Mucosa of rectum (tissue), 2 donors: Measurements from ENCODE around the gene FAM3A.

Source experiments
- H3K27ac ChIP-seq, 2 donors: one replicate each; pipeline ENCODE4 v1.7.0; 2013; ENCODE audit warnings: inconsistent platforms in 2 of 2, low read depth in 2 of 2, low read length in 2 of 2
- H3K27me3 ChIP-seq, 2 donors: one replicate each; pipeline ENCODE4 v1.7.0; 2013; ENCODE audit warnings: low read length in 2 of 2; ENCODE audit not compliant: control insufficient read depth in 2 of 2, insufficient read depth in 2 of 2
- H3K36me3 ChIP-seq, 2 donors: one replicate each; pipeline ENCODE4 v1.7.0; 2013; ENCODE audit warnings: low read length in 2 of 2; ENCODE audit not compliant: control insufficient read depth in 2 of 2, insufficient read depth in 2 of 2
- H3K4me1 ChIP-seq, 2 donors: one replicate each; pipeline ENCODE4 v1.7.0; 2013; ENCODE audit warnings: low read length in 2 of 2, mild to moderate bottlenecking in 1 of 2; ENCODE audit not compliant: control insufficient read depth in 2 of 2, insufficient read depth in 2 of 2
- H3K4me3 ChIP-seq, 2 donors: one replicate each; pipeline ENCODE4 v1.7.0; 2013; ENCODE audit warnings: low read length in 2 of 2
- H3K9ac ChIP-seq, 2 donors: one replicate each; pipeline ENCODE4 v1.7.0; 2013; ENCODE audit warnings: low read length in 2 of 2, low read depth in 1 of 2, mild to moderate bottlenecking in 1 of 2
- H3K9me3 ChIP-seq, 2 donors: one replicate each; pipeline ENCODE4 v1.7.0; 2013; ENCODE audit warnings: low read length in 2 of 2; ENCODE audit not compliant: control insufficient read depth in 2 of 2
- donor health status: healthy.
- donor health status: Normal muscosa, but diverticular disease.

FAM3A gene

DNA sequence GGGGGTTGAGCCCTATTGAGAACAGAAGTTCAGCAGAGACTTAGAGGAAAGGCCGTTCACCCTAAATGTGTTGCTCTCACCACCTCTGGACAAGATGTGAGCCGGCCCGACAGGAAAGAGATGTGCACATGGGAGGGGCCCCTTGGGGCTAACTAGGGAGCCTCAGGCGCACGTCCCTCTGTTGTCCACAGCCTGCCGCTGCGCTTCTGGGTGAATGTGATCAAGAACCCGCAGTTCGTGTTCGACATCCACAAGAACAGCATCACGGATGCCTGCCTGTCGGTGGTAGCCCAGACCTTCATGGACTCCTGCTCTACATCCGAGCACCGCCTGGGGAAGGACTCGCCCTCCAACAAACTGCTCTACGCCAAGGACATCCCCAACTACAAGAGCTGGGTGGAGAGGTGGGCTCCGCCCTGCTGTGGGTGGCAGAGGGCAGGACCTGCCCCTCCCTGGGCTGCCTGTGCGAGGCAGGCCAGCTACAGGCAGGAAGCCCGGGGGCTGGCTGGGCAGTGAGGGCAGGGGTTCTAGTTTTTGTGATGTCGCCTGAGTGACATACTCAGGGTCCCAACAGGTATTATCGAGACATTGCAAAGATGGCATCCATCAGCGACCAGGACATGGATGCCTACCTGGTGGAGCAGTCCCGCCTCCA, 45.0 kb downstream of the FAM3A start:
- H3K4me3 ChIP-seq = no peak overlapping the region
- no peak overlapping the region for H3K9ac ChIP-seq
- no peak overlapping the region for H3K27ac ChIP-seq
- peaks cover 0 to 4% of the 10 kb centered on the region in 2 donors for H3K27me3 ChIP-seq
- H3K4me1 ChIP-seq = peaks cover 0 to 2% of the 10 kb centered on the region in 2 donors
- peaks cover 0 to 21% of the 10 kb centered on the region in 2 donors for H3K36me3 ChIP-seq
- H3K9me3 ChIP-seq = no peaks in the 10 kb centered on the region

GRCh38 chrX:154470434-154470833, 45.6 kb downstream of the FAM3A start:
- Histone ChIP-seq H3K27ac (no peak overlapping the region), H3K9me3 (no peaks in the 10 kb centered on the region), H3K4me3 (no peak overlapping the region), H3K36me3 (peaks cover 0 to 21% of the 10 kb centered on the region in 2 donors), H3K9ac (no peak overlapping the region), H3K4me1 (peaks cover 0 to 2% of the 10 kb centered on the region in 2 donors), H3K27me3 (peaks cover 0 to 4% of the 10 kb centered on the region in 2 donors)

GRCh38 chrX:154469880-154470279, 46.2 kb downstream of the FAM3A start:
- H3K4me3 ChIP-seq = no peak overlapping the region
- H3K4me1 ChIP-seq = peaks cover 0 to 2% of the 10 kb centered on the region in 2 donors
- H3K9me3 ChIP-seq = no peaks in the 10 kb centered on the region
- H3K36me3 ChIP-seq = peaks cover 0 to 21% of the 10 kb centered on the region in 2 donors
- peaks cover 0 to 4% of the 10 kb centered on the region in 2 donors for H3K27me3 ChIP-seq
- H3K27ac ChIP-seq = no peak overlapping the region
- no peak overlapping the region for H3K9ac ChIP-seq

GRCh38 chrX:154469114-154469513, 46.9 kb downstream of the FAM3A start:
- no peaks in the 10 kb centered on the region for H3K9me3 ChIP-seq
- H3K4me1 ChIP-seq = peaks cover 0 to 2% of the 10 kb centered on the region in 2 donors
- H3K4me3 ChIP-seq = no peak overlapping the region
- peaks cover 0 to 26% of the 10 kb centered on the region in 2 donors for H3K36me3 ChIP-seq
- no peak overlapping the region for H3K9ac ChIP-seq
- H3K27me3 ChIP-seq = peaks cover 0 to 4% of the 10 kb centered on the region in 2 donors
- H3K27ac ChIP-seq = no peak overlapping the region

DNA sequence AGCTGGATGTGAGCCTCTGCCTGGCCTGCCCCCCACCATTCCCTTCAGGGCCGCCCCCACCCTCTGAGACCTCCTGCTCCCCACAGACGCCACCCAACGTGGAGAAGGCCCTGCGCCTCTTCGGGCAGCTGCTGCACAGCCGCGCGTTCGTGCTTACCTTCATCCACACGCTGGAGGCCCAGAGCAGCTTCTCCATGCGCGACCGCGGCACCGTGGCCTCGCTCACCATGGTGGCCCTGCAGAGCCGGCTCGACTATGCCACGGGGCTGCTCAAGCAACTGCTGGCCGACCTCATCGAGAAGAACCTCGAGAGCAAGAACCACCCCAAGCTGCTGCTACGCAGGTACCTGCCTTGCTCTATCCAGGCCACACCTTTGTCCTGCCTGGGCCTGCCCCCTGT, 47.8 kb downstream of the FAM3A start:
- H3K27ac ChIP-seq = no peak overlapping the region
- H3K9me3 ChIP-seq = no peaks in the 10 kb centered on the region
- H3K9ac ChIP-seq = no peak overlapping the region
- no peak overlapping the region for H3K4me3 ChIP-seq
- H3K27me3 ChIP-seq = no peaks in the 10 kb centered on the region
- peaks cover 0 to 2% of the 10 kb centered on the region in 2 donors for H3K4me1 ChIP-seq
- H3K36me3 ChIP-seq = peaks cover 0 to 23% of the 10 kb centered on the region in 2 donors

DNA sequence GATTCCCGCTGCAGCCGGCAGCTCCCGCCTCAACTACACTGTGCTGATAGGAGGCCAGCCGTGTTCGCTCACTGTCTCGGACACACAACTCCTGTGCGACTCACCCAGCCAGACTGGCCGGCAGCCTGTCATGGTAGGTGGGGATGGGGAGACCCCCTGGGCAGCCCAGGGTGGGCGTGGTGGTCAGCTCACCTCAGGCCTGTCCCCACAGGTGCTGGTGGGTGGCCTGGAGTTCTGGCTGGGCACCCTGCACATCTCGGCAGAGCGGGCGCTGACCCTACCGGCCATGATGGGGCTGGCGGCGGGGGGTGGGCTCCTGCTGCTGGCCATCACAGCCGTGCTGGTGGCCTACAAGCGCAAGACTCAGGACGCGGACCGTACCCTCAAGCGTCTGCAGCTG, 48.5 kb downstream of the FAM3A start:
- Histone ChIP-seq H3K4me3 (no peak overlapping the region), H3K36me3 (peaks cover 0 to 23% of the 10 kb centered on the region in 2 donors), H3K27ac (no peak overlapping the region), H3K9ac (no peak overlapping the region), H3K4me1 (peaks cover 0 to 2% of the 10 kb centered on the region in 2 donors), H3K9me3 (no peaks in the 10 kb centered on the region), H3K27me3 (no peaks in the 10 kb centered on the region)

- no peaks in the 10 kb centered on the region for H3K27me3 ChIP-seq
- peaks cover 0 to 23% of the 10 kb centered on the region in 2 donors for H3K36me3 ChIP-seq
- no peak overlapping the region for H3K4me3 ChIP-seq
- H3K9ac ChIP-seq = no peak overlapping the region
- H3K4me1 ChIP-seq = peaks cover 0 to under 1% of the 10 kb centered on the region in 2 donors
- H3K9me3 ChIP-seq = no peaks in the 10 kb centered on the region
- no peak overlapping the region for H3K27ac ChIP-seq
Measured at GRCh38 chrX:154466907-154467306, 49.1 kb downstream of the FAM3A start.

DNA sequence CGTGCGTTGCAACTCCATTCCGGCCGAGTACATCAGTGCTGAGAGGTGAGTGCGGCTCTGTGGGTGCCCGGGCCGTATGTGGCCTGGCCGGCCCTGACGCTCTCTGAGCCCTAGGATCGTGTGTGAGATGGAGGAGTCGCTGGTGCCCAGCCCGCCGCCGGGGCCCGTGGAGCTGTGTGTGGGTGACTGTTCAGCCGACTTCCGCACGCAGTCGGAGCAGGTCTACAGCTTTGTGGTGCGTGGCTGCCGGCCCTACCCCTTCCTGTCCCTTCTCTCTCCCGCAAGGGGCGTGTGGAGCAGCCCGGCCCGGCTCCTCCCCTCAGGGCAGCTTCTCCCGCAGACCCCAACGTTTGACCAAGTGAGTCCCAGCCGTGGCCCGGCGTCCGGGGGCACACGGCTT, 50.0 kb downstream of the FAM3A start:
- H3K4me1 ChIP-seq = no peaks in the 10 kb centered on the region
- no peak overlapping the region for H3K27ac ChIP-seq
- H3K4me3 ChIP-seq = no peak overlapping the region
- H3K27me3 ChIP-seq = no peaks in the 10 kb centered on the region
- H3K36me3 ChIP-seq = peaks cover 0 to 19% of the 10 kb centered on the region in 2 donors
- no peaks in the 10 kb centered on the region for H3K9me3 ChIP-seq
- H3K9ac ChIP-seq = no peak overlapping the region

DNA sequence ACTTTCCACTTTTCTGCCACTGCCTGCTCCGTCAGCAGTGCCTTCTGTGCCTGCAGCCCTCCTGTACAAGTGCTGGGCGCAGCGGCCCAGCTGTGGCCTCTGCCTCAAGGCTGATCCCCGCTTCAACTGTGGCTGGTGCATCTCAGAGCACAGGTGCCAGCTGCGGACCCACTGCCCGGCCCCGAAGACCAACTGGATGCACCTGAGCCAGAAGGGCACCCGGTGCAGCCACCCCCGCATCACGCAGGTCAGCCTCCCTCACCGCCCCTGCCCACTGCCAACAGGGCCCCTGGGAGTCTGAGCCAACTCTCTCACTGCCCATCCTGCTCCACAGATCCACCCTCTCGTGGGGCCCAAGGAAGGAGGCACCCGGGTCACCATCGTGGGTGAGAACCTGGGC, 50.4 kb downstream of the FAM3A start:
- Histone ChIP-seq H3K4me1 (no peaks in the 10 kb centered on the region), H3K9me3 (no peaks in the 10 kb centered on the region), H3K4me3 (no peak overlapping the region), H3K36me3 (peaks cover 0 to 20% of the 10 kb centered on the region in 2 donors), H3K27ac (no peak overlapping the region), H3K9ac (no peak overlapping the region), H3K27me3 (no peaks in the 10 kb centered on the region)

DNA sequence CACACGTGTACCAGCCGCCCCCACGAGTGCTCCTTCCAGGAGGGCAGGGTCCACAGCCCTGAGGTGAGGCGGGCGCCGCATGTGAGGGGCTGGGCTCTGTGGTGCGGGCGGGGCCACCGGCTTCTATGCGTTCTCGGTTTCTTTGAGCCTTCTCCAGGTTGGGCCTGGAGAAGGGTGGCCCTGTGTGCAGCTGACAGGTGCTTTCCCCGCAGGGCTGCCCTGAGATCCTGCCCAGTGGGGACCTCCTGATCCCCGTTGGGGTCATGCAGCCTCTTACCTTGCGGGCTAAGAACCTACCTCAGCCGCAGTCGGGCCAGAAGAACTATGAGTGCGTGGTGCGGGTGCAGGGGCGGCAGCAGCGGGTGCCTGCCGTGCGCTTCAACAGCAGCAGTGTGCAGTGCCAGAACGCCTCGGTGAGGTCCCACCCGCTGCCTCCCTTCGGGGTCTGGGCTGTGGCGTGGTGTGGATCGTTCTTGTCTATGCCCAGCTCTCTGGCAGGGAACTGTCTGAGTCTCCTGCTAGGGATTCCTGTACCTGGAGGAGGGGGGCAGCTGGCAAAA, 51.1 kb downstream of the FAM3A start:
- Histone ChIP-seq H3K4me3 (no peak overlapping the region), H3K9ac (no peak overlapping the region), H3K9me3 (no peaks in the 10 kb centered on the region), H3K4me1 (no peaks in the 10 kb centered on the region), H3K27me3 (no peaks in the 10 kb centered on the region), H3K36me3 (peaks cover 0 to 15% of the 10 kb centered on the region in 2 donors), H3K27ac (no peak overlapping the region)
